ENCODE measurements around the gene ZNF75A. TPM values are rescaled to one million over a fixed set of nuclear protein-coding genes. Genes with fewer than 3 reads are reported as not detected.

Gene ZNF75A
- total RNA-seq, 1 donor from 2014 or later, result 10.1 TPM

DNA sequence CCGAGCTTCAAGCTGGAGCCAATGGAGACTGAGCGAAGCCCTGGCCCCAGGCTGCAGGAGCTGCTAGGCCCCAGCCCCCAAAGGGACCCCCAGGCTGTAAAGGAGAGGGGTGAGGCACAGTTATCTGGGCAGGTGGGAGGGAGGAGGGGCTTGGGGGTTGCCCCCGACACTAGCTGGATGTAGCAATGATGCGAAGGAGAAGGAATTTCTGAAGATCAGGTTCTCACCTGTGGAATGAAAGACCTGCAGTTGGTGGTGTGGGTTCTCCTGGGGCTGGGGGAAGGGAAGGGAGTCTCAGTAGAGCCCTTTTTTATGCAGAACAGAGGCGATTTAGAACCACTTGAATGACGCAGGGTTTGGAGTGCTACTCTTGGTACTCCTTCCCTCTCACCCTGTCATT lies 20.2 kb upstream of the ZNF75A start:
- DNase-seq (ENCODE audit: low read depth in 2 of 2), result no peak

DNA sequence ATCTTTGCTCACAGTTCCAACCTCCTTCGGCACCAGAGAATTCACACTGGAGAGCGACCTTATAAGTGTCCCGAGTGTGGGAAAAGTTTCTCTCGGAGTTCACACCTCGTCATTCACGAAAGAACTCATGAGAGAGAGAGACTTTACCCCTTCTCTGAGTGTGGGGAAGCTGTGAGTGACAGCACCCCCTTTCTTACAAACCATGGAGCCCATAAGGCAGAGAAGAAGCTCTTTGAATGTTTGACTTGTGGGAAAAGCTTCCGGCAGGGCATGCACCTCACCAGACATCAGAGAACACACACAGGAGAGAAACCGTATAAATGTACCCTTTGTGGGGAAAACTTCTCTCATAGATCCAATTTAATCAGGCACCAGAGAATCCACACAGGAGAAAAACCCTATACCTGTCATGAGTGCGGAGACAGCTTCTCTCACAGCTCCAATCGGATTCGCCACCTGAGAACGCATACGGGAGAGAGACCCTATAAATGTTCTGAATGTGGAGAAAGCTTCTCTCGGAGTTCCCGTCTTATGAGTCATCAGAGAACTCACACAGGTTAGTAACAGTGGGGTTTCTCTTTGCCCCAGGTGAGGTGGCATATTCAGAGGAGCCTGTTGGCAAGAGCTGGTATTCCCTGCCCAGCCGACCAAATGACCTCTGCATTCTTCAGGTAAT lies 15.2 kb upstream of the ZNF75A start:
- DNase-seq (ENCODE audit: low read depth in 2 of 2), result no peak

GRCh38 chr16:3292604-3293003 lies 12.7 kb upstream of the ZNF75A start:
- DNase-seq (ENCODE audit: low read depth in 2 of 2), result no peak

DNA sequence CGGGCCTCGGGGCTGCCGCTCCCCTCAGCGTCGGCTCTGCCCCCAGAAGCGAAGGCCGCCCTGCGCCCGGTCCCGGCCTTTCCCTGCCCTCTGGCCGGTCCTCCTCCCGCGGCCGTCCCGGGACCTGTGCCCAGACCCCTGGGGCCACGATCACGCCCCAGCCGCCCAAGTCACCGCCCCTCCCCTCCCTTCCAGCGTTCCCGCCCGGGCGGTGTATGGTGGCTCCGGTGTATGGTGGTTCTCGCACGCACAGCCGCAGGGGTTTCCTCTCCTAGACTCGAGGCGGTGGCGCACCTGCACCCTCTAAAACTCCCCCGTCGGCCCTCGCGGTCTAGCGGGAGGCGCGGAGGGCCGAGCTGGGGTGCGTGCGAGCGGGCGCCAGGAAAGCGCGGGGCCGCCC lies 10.1 kb upstream of the ZNF75A start:
- no peak for DNase-seq (ENCODE audit: low read depth in 2 of 2)

DNA sequence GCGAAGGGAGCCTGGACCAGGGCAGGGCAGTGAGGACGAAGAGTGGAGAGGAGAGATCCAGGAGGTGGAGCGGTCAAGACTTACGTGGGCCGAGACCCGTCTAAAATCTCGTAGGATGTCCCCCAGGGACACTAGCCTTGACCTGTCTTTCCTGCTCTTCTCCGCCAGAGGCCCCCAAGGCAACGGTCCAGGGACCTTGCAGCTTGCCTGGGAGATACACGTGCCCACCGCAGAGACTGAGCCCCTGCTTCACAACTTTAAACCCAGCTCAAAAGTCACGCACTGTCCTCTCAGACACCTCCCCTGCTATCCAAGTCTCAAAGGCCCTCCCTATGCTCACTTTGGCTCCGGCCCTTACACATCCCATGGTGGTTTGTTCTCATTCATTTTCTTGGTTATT lies 9.5 kb upstream of the ZNF75A start:
- DNase-seq (ENCODE audit: low read depth in 2 of 2), result no peak

GRCh38 chr16:3304370-3304769 lies 927 bp upstream of the ZNF75A start:
- DNase-seq (ENCODE audit: low read depth in 2 of 2), result no peak

GRCh38 chr16:3306078-3306477 lies 781 bp downstream of the ZNF75A start:
- DNase-seq (ENCODE audit: low read depth in 2 of 2), result no peak

GRCh38 chr16:3311496-3311895 lies 6.2 kb downstream of the ZNF75A start:
- no peak for DNase-seq (ENCODE audit: low read depth in 2 of 2)

DNA sequence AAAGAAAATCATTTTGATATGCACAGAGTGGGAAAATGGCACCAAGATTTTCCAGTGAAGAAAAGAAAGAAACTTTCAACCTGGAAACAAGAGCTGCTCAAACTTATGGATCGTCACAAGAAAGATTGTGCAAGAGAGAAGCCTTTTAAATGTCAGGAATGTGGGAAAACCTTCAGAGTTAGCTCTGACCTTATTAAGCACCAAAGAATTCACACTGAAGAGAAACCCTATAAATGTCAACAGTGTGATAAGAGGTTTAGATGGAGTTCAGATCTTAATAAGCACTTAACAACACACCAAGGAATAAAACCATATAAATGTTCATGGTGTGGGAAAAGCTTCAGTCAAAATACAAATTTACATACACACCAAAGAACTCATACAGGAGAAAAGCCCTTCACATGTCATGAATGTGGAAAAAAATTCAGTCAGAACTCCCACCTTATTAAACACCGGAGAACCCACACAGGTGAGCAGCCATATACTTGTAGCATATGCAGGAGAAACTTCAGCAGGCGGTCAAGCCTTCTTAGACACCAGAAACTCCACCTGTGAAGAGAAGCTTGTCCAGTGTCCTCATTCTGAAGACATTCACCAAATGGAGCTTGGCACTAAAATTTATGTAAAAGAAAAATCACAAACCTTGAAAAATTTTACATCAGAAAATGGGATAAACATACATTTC lies 12.2 kb downstream of the ZNF75A start:
- peak in 1 of 2 donors; percentile 13 for DNase-seq (ENCODE audit: low read depth in 2 of 2)

- no peak for DNase-seq (ENCODE audit: low read depth in 2 of 2)
These were observed 16.5 kb downstream of the ZNF75A start for GRCh38 chr16:3321816-3322215.

DNA sequence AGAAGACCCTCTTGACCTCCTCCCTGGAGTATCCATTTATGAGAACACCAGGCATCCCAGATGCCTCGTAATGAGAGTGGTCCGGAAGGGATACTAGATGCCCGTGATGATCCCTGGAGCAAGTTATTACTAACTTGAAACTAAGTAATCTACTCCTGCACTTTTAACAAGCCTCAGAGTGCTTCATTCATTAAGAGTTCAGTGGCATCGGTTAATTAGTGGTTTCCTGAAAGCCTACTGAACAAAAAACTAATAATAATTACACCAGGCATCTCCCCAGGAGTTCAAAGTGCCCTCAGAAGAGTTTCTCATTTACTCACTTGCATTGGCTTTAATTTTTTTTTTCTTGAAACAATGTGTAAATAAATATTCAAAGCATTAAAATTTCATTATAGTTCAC lies 22.2 kb downstream of the ZNF75A start:
- no peak for DNase-seq (ENCODE audit: low read depth in 2 of 2)

DNA sequence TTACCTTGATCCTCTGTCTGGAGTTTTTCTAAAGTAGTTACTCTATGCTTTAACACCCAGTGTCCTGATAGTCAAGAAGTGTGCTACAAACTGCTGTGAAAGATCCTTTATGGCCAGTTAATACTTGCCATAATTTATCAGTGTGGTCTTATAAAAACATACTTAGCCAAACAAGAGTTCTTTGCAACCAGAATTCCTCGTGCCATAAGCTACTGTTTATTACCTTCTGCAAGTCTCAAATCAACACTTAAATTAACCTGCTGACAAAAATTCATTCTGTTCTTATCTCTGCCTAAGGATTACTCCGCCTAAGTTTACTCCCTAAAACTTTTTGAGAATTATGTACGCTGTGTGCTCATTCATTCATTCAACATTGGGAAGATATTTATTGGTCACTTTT lies 22.8 kb downstream of the ZNF75A start:
- DNase-seq (ENCODE audit: low read depth in 2 of 2), result no peak

- DNase-seq (ENCODE audit: low read depth in 2 of 2), result no peak
These were observed 23.3 kb downstream of the ZNF75A start for GRCh38 chr16:3328643-3329042.

DNA sequence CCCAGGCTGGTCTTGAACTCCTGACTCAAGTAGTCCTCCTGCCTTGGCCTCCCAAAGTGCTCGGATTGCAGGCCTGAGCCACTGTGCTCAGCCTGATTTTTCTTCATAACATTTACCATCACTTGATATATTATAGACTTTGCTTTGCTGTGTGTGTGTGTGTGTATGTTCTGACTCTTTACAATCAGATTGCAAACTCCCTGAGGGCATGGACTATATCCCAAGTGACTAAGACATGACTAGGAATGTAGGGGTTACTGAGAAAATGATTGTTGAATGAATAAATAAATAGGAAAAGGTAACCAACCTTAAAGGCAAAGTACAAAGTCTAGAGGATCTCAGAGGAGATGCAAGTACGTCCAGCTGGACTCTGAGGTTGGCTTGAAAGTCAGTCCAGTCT lies 40.7 kb downstream of the ZNF75A start:
- DNase-seq (ENCODE audit: low read depth in 2 of 2), result no peak

DNA sequence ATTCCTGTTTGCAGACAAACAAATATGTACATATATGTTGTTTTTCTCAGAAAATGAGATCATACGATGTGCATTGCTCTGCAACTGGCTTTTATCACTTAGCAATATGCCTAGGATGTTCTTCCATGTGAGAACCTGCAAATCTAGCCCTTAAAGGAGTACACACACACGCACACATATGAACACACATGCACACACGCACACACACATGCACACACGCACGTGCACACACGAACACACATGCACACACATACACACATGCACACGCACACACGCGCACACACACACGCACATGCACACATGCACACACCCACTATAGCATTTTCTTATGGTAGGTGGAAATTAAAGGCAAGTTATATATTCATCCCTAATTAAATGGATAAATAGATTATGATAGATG lies 42.3 kb downstream of the ZNF75A start:
- DNase-seq (ENCODE audit: low read depth in 2 of 2), result no peak

DNA sequence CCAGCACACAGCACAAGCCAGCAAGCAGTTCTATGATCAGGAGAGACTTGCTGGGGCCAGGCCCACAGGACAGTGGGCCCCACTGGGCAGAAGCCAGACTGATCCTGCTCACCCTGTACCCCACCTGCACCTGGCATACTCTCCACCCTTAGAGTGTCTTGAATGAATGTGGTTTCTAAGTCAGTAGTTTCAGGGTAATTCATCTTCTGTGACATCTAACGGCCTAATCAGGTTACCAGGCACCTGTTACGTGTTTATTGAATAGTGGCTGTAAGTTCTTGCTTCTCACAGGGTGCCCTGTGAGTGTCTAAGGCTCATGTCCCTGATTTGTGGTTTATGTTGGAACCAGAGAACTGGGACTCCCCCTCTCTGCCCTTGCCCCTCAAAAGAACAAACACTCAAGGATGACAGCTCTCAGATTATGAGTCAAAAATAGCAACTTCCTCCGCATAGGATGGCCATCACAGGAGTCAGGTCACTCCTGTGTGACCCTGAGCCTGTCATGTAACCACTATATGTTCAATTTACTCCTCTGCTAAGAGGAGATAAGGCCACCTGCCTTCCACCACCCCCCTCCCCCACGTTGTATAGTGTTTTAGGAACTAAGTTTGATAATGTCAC lies 43.4 kb downstream of the ZNF75A start:
- no peak for DNase-seq (ENCODE audit: low read depth in 2 of 2)

- DNase-seq (ENCODE audit: low read depth in 2 of 2), result no peak
These were observed 43.9 kb downstream of the ZNF75A start for GRCh38 chr16:3349175-3349574.

DNA sequence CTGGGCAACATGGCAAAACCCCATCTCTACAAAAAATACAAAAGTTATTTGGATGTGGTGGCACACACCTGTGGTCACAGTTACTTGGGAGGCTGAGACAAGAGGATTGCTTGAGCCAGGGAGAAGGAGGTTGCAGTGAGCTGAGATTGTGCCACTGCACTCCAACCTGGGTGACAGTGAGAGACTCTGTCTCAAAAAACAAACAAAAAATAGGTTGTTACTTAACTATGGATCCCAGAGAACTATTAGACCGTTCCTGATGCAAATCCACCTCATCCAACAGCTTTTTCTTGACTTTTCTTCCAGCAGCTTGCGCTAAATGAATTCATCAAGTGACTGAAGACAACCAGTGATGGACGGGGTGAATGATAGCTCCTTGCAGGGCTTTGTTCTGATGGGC lies 50.3 kb downstream of the ZNF75A start, which contains the start of gene OR2C1:
Gene OR2C1 (plus strand): TSS at position 301 of the 400 bp plus-strand sequence. CDS start 52 bp downstream, at position 353.
- no peak for DNase-seq (ENCODE audit: low read depth in 2 of 2)

GRCh38 chr16:3356118-3356517 lies 50.8 kb downstream of the ZNF75A start:
- no peak for DNase-seq (ENCODE audit: low read depth in 2 of 2)

DNA sequence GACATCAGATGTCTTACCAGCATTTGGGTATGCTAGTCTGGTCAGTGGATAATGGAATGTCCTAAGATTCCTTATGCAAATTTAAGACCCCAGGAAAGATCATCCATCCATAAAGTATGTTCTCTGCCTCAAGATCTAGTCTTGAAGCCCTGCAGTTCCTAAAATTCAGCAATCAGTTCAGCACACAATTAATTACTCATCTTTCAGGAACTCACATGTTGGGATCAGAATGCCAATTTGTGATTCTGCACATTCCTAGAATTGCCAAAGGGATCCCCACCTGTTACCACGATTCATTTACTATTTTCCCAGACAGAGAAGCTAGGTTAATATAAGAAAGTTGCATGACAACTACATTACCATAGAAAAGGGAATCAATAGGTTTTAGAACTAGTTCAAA lies 53.6 kb downstream of the ZNF75A start:
- DNase-seq (ENCODE audit: low read depth in 2 of 2), result no peak

DNA sequence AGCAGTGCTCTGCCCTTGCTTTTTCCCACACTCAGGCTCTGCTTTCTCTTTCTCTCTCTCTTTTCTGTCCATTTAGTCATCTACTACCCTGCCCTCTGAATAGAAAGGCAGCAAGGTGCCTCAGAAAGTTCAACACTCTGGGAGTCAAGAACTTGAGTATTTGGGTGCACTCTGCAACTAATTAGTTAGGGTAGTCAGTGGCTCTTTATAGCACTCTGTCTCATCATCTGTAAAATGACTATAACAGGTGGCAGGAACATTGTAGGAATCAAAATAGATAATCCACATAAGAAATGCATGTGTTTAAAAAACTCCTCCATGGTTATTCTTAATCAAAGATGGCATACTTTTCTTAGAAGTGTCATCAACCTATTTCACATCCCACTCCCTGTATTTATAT lies 57.6 kb downstream of the ZNF75A start:
- no peak for DNase-seq (ENCODE audit: low read depth in 2 of 2)

DNA sequence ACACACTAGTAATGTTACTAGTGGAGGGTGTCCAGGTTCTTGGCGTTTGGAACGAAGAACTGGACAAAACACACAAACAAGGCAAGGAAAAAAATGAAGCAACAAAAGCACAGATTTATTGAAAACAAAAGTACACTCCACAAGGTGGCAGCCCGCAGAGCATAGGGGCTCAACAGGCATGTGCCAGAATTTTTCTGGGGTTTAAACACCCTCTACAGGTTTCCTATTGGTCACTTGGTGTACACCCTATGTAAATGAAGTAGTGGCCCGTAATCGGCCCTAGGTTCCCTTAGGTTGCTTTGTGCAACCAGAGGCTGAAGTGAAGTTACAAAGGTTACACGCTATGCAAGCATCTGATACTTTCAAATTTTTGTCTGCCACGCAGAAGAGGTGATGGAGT lies 58.5 kb downstream of the ZNF75A start:
- peak in 1 of 2 donors; percentile 12 for DNase-seq (ENCODE audit: low read depth in 2 of 2)
